ENCODE measurements around the gene GMPR.

GMPR gene

GRCh38 chr6:16270178-16270794, 31.9 kb downstream of the GMPR start:
- DNase-seq, result no peak

- no peak for DNase-seq
These were observed 33.0 kb downstream of the GMPR start for GRCh38 chr6:16271428-16271827.

GRCh38 chr6:16272201-16272600, 33.8 kb downstream of the GMPR start:
- no peak for DNase-seq

GRCh38 chr6:16273256-16273655, 34.9 kb downstream of the GMPR start:
- DNase-seq, result peak in 3 of 56 donors; percentile 2 to 31 (median 26)

- no peak for DNase-seq
These were observed 36.1 kb downstream of the GMPR start for GRCh38 chr6:16274483-16274882.

- DNase-seq, result no peak
These were observed 36.6 kb downstream of the GMPR start for GRCh38 chr6:16274885-16275589.

- peak in 7 of 56 donors; percentile 4 to 31 (median 14) for DNase-seq
These were observed 39.0 kb downstream of the GMPR start for GRCh38 chr6:16277101-16277981.

- DNase-seq, result no peak
These were observed 39.8 kb downstream of the GMPR start for GRCh38 chr6:16278048-16278724.

GRCh38 chr6:16278750-16279149, 40.4 kb downstream of the GMPR start:
- DNase-seq, result no peak

- no peak for DNase-seq
These were observed 40.9 kb downstream of the GMPR start for GRCh38 chr6:16279243-16279642.

- no peak for DNase-seq
These were observed 44.0 kb downstream of the GMPR start for GRCh38 chr6:16282370-16282769.

GRCh38 chr6:16284472-16284871, 46.1 kb downstream of the GMPR start:
- no peak for DNase-seq

- DNase-seq, result no peak
These were observed 47.2 kb downstream of the GMPR start for GRCh38 chr6:16285467-16286150.

- peak in 47 of 56 donors; percentile 4 to 76 (median 46) for DNase-seq
These were observed 47.8 kb downstream of the GMPR start for GRCh38 chr6:16286151-16286522.

- no peak for DNase-seq
These were observed 49.8 kb downstream of the GMPR start for GRCh38 chr6:16288163-16288562.

- DNase-seq, result no peak
These were observed 53.4 kb downstream of the GMPR start for GRCh38 chr6:16291739-16292138.

- no peak for DNase-seq
These were observed 54.0 kb downstream of the GMPR start for GRCh38 chr6:16292432-16292831.

GRCh38 chr6:16292942-16293341, 54.6 kb downstream of the GMPR start:
- no peak for DNase-seq

GRCh38 chr6:16294371-16294770, 56.0 kb downstream of the GMPR start:
- DNase-seq, result no peak

- DNase-seq, result no peak
These were observed 56.7 kb downstream of the GMPR start for GRCh38 chr6:16295060-16295459.

- DNase-seq, result no peak
These were observed 57.1 kb downstream of the GMPR start for GRCh38 chr6:16295471-16295870.

Data from amygdala (tissue), 56 donors.